ENCODE data around the gene MXRA7.
"Not testable (repeated sequence)": the region's sequence is repeated elsewhere in the genome, so short reads cannot be mapped to it uniquely, and the experiment has no call there.

- not testable (repeated sequence) for TF ChIP-seq CTCF, POLR2A, EP300 (IDR thresholded peaks at IDR 0.05)
Measured at GRCh38 chr17:76722977-76723376, 12.2 kb upstream of the MXRA7 start.
